Lower leg skin (tissue), 3 donors: ENCODE results near the gene OR6S1.

Source experiments
- CTCF ChIP-seq, 3 donors: fragments of 450-650 bp; IDR thresholded peaks; one replicate each; pipeline ENCODE4 v1.5.1; 2016; ENCODE audit warnings: antibody characterized with exemption in 3 of 3, mild to moderate bottlenecking in 3 of 3, moderate library complexity in 2 of 3
- POLR2A ChIP-seq, 2 donors: fragments of 450-650 bp; IDR thresholded peaks; one replicate each; pipeline ENCODE4 v1.6.1; 2016 to 2017; ENCODE audit warnings: antibody characterized with exemption in 2 of 2, mild to moderate bottlenecking in 1 of 2, moderate library complexity in 1 of 2

DNA sequence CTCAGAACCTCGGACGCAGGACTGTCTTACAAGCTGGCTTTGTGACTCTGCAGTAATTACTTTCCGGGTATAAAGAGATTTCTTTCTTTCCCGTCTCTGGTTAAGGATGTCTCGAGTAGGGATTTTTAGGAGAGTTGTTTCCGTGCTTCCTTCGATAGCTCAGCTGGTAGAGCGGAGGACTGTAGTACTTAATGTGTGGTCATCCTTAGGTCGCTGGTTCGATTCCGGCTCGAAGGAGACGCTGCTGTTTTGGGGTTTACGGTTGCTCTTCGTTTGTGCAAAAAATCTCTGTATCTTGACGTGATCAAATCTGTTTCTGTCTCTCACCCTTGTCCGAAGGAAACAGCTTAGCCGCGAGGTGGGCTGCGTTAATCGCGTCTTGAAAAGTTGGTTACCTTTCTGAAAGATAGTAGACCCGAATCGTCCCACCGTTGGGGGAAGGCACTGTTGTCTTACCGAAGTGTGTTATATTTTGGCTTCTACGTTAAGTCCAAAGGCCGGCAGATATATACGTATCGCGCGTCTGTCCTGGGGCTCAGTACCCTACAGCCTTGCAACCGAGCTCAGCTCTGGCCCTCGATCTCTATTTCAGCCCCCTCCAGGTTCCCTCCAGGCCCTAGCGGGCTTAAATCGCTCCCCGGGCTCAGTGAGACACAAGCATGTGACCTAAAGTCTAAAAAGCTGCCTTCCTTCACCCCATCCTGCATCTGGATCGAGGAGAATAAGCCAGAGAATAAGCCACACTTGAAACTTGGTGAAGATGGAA lies 41.8 kb upstream of the OR6S1 start:
- no peak for TF ChIP-seq POLR2A (IDR thresholded peaks at IDR 0.05)
- no peak for TF ChIP-seq CTCF (IDR thresholded peaks at IDR 0.05)
